Neural cell (in vitro differentiated cells): ENCODE measurements around the gene CCER1. TPM values are rescaled to one million over a fixed set of nuclear protein-coding genes. Genes with fewer than 3 reads are reported as not detected.

Experiments
- H2AFZ ChIP-seq: fragments of 200-600, 300-800 bp; sonication (generic), shearing (Covaris generic); 2 replicates; pipeline ENCODE4 v1.6.0; 2014; ENCODE audit warnings: low read depth, mild to moderate bottlenecking, antibody characterized with exemption, low read length, moderate library complexity
- H3F3A ChIP-seq: fragments of 200-600 bp; shearing (Covaris generic); 2 replicates; pipeline ENCODE4 v1.6.1; 2016; ENCODE audit warnings: mild to moderate bottlenecking, moderate library complexity, mixed read lengths, antibody characterized with exemption, low read length; ENCODE audit not compliant: insufficient read depth, poor library complexity, severe bottlenecking
- H3K27ac ChIP-seq: fragments of 200-600, 300-800 bp; sonication (generic), shearing (Covaris generic); 2 replicates; pipeline ENCODE4 v1.5.1; 2014; ENCODE audit warnings: mild to moderate bottlenecking, low read length, moderate library complexity
- H3K27me3 ChIP-seq: fragments of 300-800, 200-600 bp; sonication (generic), shearing (Covaris generic); 2 replicates; pipeline ENCODE4 v1.6.0; 2014; ENCODE audit warnings: mild to moderate bottlenecking, low read depth, low read length, moderate library complexity; ENCODE audit not compliant: insufficient read depth
- H3K36me3 ChIP-seq: fragments of 300-800, 200-600 bp; sonication (generic), shearing (Covaris generic); 2 replicates; pipeline ENCODE4 v1.5.1; 2014; ENCODE audit warnings: mild to moderate bottlenecking, antibody characterized with exemption, low read length, moderate library complexity; ENCODE audit not compliant: insufficient read depth
- H3K4me2 ChIP-seq: fragments of 300-800, 200-600 bp; sonication (generic), shearing (Covaris generic); 2 replicates; pipeline ENCODE4 v1.6.0; 2014; ENCODE audit warnings: mild to moderate bottlenecking, low read length
- H3K4me3 ChIP-seq: fragments of 300-800, 200-600 bp; sonication (generic), shearing (Covaris generic); 2 replicates; pipeline ENCODE4 v1.5.1; 2014; ENCODE audit warnings: mild to moderate bottlenecking, low read length, moderate library complexity
- H3K79me2 ChIP-seq: fragments of 200-600 bp; shearing (Covaris generic); replicated peaks from 2 replicates; pipeline ENCODE4 v1.6.0; 2014; ENCODE audit warnings: mild to moderate bottlenecking, low read length, moderate library complexity; ENCODE audit not compliant: insufficient read depth
- H3K9ac ChIP-seq: fragments of 300-800, 200-600 bp; sonication (generic), shearing (Covaris generic); 2 replicates; pipeline ENCODE4 v1.6.1; 2016; ENCODE audit warnings: mild to moderate bottlenecking, low read length, mixed read lengths
- H3K9me2 ChIP-seq: fragments of 200-600 bp; shearing (Covaris generic); 2 replicates; pipeline ENCODE4 v1.6.1; 2016; ENCODE audit warnings: mild to moderate bottlenecking, low read length, mixed read lengths; ENCODE audit not compliant: insufficient read depth
- H3K9me3 ChIP-seq: fragments of 200-600, 300-800 bp; sonication (generic), shearing (Covaris generic); 2 replicates; pipeline ENCODE4 v1.6.1; 2016; ENCODE audit warnings: mild to moderate bottlenecking, mixed run types, low read length, moderate library complexity, mixed read lengths
- H4K20me1 ChIP-seq: fragments of 200-600 bp; shearing (Covaris generic); 2 replicates; pipeline ENCODE4 v1.6.1; 2016; ENCODE audit warnings: mild to moderate bottlenecking, mixed run types; ENCODE audit not compliant: insufficient read depth
- EP300 ChIP-seq: fragments of 450-650 bp; conservative IDR thresholded peaks from 2 replicates; pipeline ENCODE4 v1.6.1; 2014; ENCODE audit warnings: antibody characterized with exemption, mild to moderate bottlenecking, moderate library complexity; ENCODE audit not compliant: poor library complexity, severe bottlenecking
- EZH2 ChIP-seq: fragments of 200-600, 300-800 bp; shearing (Covaris generic), sonication (generic); IDR thresholded peaks from 2 replicates; pipeline ENCODE4 v1.6.1; 2014; ENCODE audit warnings: antibody characterized with exemption, low read length, borderline replicate concordance, mild to moderate bottlenecking; ENCODE audit not compliant: insufficient read depth, poor library complexity, severe bottlenecking
- MXI1 ChIP-seq: fragments of 450-650 bp; conservative IDR thresholded peaks from 2 replicates; pipeline ENCODE4 v1.6.1; 2014; ENCODE audit warnings: antibody characterized with exemption, mild to moderate bottlenecking; ENCODE audit not compliant: poor library complexity, severe bottlenecking
- POLR2AphosphoS5 ChIP-seq: IDR thresholded peaks from 2 replicates; pipeline ENCODE4 v1.6.1; 2012
- RAD21 ChIP-seq: fragments of 450-650 bp; conservative IDR thresholded peaks from 2 replicates; pipeline ENCODE4 v1.6.1; 2014; ENCODE audit warnings: antibody characterized with exemption, mild to moderate bottlenecking, moderate library complexity
- SMC3 ChIP-seq: fragments of 450-650 bp; conservative IDR thresholded peaks from 2 replicates; pipeline ENCODE4 v1.6.1; 2014; ENCODE audit warnings: antibody characterized with exemption, mild to moderate bottlenecking, moderate library complexity; ENCODE audit not compliant: poor library complexity
- TAF1 ChIP-seq: IDR thresholded peaks from 2 replicates; pipeline ENCODE4 v1.6.1; 2012; ENCODE audit warnings: low read depth
- polyA plus RNA-seq: library from polyadenylated mRNA; depleted of rRNA; stranded (reverse); fragments of >200 nt; gene quantifications from 2 replicates; pipeline ENCODE4 v1.2.3, GENCODE V29; 2014
- TF ChIP-seq, protein P1 (sequence below): fragments of 450-650 bp; IDR thresholded peaks from 2 replicates; pipeline ENCODE4 v1.5.1; 2014; ENCODE audit warnings: antibody characterized with exemption, mild to moderate bottlenecking, moderate library complexity; ENCODE audit not compliant: poor library complexity, severe bottlenecking
- TF ChIP-seq, protein P2 (sequence below): IDR thresholded peaks from 2 replicates; pipeline ENCODE4 v1.6.1; 2012; ENCODE audit warnings: borderline replicate concordance

The CCER1 gene
- polyA plus RNA-seq, 1 donor from 2014 or later = not detected

DNA sequence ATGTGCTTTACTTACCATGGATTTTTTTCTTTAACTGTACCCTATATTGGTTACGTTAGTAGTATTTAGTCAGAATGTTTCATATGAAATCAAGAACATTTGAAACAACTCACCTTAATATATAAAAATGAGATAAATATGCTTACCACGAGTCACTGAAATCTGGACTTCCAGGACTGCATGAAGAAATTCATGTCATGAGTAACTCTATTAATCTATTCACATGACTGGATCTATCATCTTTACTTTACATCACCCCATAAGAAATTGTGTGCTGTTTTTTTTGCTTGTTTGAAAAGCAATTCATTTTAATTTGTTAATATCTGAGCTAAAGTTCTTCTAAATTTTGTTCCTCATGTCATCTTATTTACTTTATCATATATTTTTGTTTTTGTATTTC is 44.6 kb upstream of the CCER1 start:
- Histone ChIP-seq H3K4me3 (no peak overlapping the region), H3K79me2 (no peaks in the 10 kb centered on the region), H2AFZ (no peak overlapping the region), H3K4me2 (no peak overlapping the region), H3F3A (no peaks in the 10 kb centered on the region), H3K27me3 (no peaks in the 10 kb centered on the region), H3K36me3 (no peaks in the 10 kb centered on the region), H3K9me3 (no peaks in the 10 kb centered on the region), H3K27ac (no peak overlapping the region), H4K20me1 (no peaks in the 10 kb centered on the region), H3K9me2 (no peaks in the 10 kb centered on the region), H3K9ac (no peak overlapping the region)
- TF ChIP-seq EZH2 = no peak
- TF ChIP-seq, protein P1, sequence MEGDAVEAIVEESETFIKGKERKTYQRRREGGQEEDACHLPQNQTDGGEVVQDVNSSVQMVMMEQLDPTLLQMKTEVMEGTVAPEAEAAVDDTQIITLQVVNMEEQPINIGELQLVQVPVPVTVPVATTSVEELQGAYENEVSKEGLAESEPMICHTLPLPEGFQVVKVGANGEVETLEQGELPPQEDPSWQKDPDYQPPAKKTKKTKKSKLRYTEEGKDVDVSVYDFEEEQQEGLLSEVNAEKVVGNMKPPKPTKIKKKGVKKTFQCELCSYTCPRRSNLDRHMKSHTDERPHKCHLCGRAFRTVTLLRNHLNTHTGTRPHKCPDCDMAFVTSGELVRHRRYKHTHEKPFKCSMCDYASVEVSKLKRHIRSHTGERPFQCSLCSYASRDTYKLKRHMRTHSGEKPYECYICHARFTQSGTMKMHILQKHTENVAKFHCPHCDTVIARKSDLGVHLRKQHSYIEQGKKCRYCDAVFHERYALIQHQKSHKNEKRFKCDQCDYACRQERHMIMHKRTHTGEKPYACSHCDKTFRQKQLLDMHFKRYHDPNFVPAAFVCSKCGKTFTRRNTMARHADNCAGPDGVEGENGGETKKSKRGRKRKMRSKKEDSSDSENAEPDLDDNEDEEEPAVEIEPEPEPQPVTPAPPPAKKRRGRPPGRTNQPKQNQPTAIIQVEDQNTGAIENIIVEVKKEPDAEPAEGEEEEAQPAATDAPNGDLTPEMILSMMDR = no peak
- no peak for TF ChIP-seq MXI1
- no peak for TF ChIP-seq TAF1
- no peak for TF ChIP-seq SMC3
- TF ChIP-seq RAD21 = no peak
- no peak for TF ChIP-seq EP300
- TF ChIP-seq, protein P2, sequence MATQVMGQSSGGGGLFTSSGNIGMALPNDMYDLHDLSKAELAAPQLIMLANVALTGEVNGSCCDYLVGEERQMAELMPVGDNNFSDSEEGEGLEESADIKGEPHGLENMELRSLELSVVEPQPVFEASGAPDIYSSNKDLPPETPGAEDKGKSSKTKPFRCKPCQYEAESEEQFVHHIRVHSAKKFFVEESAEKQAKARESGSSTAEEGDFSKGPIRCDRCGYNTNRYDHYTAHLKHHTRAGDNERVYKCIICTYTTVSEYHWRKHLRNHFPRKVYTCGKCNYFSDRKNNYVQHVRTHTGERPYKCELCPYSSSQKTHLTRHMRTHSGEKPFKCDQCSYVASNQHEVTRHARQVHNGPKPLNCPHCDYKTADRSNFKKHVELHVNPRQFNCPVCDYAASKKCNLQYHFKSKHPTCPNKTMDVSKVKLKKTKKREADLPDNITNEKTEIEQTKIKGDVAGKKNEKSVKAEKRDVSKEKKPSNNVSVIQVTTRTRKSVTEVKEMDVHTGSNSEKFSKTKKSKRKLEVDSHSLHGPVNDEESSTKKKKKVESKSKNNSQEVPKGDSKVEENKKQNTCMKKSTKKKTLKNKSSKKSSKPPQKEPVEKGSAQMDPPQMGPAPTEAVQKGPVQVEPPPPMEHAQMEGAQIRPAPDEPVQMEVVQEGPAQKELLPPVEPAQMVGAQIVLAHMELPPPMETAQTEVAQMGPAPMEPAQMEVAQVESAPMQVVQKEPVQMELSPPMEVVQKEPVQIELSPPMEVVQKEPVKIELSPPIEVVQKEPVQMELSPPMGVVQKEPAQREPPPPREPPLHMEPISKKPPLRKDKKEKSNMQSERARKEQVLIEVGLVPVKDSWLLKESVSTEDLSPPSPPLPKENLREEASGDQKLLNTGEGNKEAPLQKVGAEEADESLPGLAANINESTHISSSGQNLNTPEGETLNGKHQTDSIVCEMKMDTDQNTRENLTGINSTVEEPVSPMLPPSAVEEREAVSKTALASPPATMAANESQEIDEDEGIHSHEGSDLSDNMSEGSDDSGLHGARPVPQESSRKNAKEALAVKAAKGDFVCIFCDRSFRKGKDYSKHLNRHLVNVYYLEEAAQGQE = no peak
- no peak for TF ChIP-seq POLR2AphosphoS5

GRCh38 chr12:90995010-90995409 is 40.0 kb upstream of the CCER1 start:
- H3F3A ChIP-seq = no peaks in the 10 kb centered on the region
- H3K27me3 ChIP-seq = no peaks in the 10 kb centered on the region
- H3K36me3 ChIP-seq = no peaks in the 10 kb centered on the region
- H2AFZ ChIP-seq = no peak overlapping the region
- H3K27ac ChIP-seq = no peak overlapping the region
- H3K9me3 ChIP-seq = peaks cover 3% of the 10 kb centered on the region
- TF ChIP-seq EZH2 (no peak), TAF1 (no peak)
- TF ChIP-seq, protein P2 = no peak
- no peaks in the 10 kb centered on the region for H4K20me1 ChIP-seq
- H3K4me3 ChIP-seq = no peak overlapping the region
- no peaks in the 10 kb centered on the region for H3K79me2 ChIP-seq
- H3K9me2 ChIP-seq = no peaks in the 10 kb centered on the region
- no peak overlapping the region for H3K9ac ChIP-seq
- no peak overlapping the region for H3K4me2 ChIP-seq
